IPS-NIHi7 (cell line): ENCODE data around the gene TASP1.

ENCODE experiments used
- DNase-seq: peaks from one replicate; pipeline ENCODE4 v3.0.0; 2012; ENCODE audit warnings: mixed read lengths; ENCODE audit errors: extremely low spot score

Gene TASP1

DNA sequence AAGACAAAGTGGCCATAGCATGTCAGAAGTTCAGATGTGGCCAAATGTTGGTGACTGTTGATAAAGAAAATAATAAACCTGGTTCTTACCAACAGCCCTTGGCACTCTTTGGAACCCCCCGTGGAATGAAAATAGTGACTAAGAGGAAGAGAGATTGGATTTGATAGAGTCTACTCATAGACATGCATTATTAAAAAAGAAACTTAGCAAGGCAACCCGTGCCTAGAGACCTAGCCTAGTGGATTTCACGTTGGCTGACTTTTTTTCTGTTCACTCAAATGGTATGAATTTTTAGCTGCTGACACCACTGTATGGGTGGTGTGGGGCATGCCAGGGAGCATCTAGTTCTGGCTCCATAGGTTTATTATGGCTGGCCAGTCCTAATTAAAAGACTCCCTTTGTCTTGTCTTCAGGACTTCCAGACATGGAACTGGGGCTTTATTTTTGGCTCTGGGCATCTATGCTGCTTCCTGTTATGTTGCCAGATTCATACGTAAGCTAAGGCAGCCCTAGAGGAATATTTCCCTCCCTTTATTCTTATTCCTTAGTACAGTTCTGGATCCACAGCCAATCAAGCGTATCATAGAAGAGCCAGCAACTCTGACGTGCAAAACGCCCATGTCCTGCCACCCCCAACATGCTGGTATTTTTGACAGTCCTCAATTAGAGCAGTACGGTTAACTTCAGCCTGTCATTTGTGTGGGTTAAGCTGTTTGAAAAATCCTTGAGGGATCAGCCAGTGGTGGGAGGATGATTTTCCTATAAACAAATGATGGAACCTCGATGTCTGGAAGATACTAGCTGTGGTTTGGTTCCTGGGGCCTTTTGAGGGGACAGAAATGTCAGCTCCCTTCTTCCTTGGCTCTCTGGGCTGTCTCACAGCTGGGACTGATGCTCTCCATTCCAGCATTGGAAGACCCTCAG is 290.2 kb downstream of the TASP1 start:
- no peak for DNase-seq

DNA sequence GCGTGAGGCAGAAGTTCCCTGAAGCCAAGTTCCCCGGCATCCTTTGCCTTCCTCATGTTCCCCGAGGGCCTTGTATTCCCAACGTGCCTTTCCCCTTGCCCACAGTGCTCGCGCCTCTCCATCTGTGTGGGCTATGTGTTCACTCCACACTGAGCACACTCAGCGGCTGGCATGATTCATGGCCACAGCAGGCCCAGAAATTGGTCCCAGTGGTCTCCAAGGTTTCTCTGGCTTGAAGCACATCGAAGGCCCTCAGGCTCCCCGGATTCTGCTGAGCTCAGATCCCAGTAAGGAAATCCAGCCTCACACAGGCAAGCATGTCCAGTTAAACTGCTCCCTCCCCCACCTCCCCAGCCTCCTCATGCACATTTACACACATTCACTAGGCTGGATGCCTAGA is 294.1 kb downstream of the TASP1 start:
- DNase-seq, result no peak

DNA sequence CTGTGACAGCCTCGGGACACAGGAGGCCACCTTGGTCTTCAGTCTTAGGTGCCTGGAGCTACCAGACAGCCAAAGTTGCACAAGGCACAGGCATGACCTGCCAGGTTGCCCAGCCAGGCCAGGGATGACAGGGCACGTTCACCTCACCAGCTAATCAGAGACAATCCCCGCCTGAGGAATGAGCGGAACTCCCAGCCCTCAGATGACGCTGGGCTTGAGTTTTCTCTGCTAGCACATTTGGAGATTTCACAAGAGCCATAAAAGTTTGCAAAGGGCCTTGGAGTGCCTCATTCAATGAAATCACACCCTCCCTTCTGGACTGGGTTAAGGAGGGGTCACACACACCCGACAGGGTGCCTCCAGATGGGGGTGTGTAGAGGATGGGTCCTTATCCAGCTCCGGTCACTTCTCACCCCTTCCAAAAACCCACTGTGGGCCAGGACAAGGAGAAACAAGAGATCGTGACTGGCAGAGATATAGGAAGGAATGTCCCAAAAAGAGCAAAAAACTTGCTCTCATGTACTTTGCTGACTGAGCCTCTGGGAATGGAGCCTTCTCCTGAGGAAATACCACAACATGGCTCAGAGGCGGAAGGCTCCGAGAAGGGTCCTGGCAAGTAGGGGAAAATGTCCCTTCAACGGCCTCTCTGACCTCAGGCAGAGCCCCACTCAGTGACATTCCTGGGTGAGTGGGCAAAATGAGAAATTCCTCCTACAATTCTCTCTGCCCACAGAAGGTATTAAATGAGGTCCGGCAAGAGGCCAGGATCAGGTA is 296.1 kb downstream of the TASP1 start:
- DNase-seq, result no peak

DNA sequence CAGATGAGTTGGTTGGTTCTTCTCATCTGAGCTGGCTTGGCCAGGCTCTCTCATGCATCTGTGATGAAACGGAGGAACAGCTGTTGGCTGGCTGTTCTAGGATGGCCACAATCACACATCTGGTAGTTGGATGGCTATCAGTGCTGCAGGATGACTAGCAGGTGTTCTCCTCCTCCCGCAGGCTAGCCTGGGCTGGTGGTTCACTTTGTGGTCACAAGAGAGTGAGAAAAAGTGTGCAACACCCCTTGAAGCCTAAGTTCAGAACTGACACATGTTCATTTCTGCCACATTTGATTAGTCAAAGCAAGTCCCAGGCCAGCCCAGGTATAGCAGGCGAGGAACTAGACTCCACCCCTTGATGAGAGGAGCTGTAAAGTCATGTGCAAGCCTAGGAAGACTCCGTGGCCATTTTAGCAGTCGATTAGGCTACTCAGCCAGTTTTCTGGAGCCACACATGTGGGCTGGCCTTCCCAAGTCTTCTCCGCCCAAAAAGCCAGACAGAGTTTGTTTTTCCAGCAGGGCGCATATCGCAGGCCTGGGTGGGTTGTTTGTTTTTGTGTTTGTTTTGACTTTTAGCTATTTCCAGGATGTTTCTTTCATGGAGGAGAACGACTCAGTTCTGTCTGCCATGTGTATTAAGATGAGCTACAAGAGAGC is 296.9 kb downstream of the TASP1 start:
- no peak for DNase-seq

DNA sequence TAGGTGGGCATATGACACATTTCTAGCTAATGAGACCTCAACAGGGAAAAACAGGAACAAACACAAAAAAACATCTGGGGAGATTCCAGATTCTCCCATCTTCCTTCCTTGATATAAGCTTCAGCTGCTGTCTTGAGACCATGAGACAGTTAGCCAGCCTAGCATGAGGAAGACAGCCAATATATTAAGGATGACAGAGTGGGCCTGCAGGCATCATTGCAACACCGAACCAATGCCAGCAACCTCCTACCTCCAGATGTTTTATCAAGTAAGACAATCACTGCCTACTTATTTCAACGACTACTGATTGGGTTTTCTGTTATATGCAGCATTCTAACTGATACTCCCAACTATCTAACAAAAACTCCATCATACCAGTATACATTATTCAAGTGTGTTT is 298.6 kb downstream of the TASP1 start:
- no peak for DNase-seq
